GM19467 (cell line): ENCODE results near the gene EIF1AX.
"Not testable (repeated sequence)": the region's sequence is repeated elsewhere in the genome, so short reads cannot be mapped to it uniquely, and the experiment has no call there.

Experiments used
- ATAC-seq: cut with Tn5 transposase; IDR thresholded peaks from one replicate; pipeline ENCODE4 v1.9.1; 2021; ENCODE audit warnings: mild to moderate bottlenecking, moderate library complexity; ENCODE audit not compliant: unreplicated experiment

EIF1AX gene

DNA sequence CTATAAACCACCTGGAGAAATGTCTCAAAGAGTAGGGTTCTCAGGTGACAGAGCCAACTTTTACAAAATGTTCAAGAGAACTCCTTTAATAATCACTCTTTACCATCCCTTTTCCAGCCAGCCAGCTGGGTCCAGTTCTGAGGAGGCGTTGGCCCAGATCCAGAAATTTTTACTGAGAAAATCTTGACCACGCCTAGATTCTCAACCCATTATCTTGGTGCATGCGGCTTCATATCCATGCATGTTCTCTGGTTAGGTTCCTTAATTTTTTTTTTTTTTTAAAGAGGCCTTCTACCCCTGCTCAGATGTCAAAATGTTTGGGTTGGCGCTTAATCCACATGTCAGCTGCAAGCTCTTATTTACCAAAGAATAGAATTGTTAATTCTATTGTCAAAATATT, 13.0 kb downstream of the EIF1AX start:
- no peak for ATAC-seq

DNA sequence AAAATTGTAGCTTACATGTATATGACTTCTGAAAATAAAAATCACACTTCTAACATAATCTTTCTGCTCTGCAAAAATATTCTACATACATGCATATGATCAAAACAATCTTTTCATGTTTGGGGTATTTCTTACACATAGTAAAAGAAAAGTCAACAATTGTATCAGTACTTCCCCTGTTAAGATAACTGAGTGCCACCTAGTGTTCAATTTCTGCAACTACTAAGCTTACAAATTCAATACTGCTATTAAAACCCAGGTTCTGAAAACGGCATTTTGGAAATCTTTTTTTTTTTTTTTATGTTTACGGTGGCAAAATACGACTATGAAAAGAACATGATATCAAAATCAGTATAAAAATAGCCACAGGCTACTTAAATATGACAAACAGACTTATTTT, 14.2 kb downstream of the EIF1AX start:
- ATAC-seq: peak; percentile 48

DNA sequence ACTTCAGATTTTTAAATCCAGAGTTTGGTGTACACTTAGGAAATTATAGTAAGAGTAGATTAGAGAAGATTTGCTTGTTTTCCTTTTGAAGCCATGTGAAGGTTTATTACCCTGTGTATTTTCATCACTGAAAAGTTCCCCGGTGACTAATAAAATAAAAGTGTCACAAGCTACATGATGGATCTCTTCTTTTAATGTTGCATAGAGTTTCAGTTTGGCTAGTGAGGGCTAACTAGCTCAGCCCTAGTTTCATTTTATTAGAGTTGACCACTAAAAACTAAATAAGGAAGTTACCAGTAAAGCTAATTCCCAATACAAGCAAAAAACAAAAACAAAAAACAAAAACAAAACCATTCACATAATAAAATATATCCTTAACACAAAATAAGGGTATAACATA, 14.8 kb downstream of the EIF1AX start:
- not testable (repeated sequence) for ATAC-seq

DNA sequence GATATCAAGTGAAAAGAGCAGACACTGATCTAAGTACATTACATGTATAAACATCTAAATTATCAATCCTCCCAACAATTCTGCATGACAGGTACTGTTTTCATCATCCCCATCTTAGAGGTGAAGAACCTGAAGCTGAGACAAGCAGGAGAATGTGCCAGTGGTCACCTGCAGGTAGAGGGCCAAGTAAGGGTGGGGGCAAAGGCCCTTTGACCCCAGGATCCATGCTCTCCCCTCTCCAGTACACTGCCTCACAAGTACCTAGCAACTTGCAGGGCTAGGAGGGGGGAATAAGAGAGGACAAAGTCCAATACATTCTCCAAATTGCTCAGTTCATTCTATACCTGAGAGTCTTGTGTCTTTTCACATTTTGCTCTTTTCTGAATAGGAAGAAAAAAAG, 16.7 kb downstream of the EIF1AX start:
- no peak for ATAC-seq

DNA sequence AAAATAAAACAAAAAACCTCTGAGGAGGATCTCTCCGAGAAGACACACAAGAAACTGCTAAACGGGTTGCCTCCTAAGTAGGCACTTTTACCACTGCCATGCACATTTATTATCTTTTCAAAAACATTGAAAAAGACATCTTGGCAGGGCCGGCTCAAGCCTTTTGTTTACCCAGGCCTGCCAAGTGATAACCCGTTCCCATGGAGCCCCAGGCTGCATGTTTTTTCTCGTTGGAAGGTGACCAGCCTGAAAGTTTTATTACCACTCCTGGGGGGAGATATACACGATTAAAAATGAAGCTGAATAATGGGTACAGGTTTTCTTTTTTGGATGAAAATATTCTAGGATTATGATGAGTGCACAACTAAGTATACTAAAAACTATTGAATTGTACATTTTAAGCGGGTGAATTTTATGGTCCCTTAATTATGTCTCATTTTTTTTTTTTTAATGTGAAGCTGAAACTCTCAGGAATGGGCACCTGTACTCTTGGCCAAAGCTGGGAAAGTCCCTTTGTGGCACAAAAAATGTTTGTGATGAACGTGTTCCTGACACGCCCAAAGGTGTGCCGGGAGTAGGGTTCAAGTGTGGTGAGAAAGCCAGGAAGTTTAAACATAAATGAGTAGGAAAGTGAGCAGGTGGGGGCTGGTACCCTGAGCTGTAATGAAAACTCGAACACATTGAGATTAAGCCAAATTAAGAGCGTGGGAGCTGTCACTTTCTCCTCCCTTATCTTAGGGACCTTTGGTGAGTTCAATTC, 23.4 kb downstream of the EIF1AX start:
- no peak for ATAC-seq

DNA sequence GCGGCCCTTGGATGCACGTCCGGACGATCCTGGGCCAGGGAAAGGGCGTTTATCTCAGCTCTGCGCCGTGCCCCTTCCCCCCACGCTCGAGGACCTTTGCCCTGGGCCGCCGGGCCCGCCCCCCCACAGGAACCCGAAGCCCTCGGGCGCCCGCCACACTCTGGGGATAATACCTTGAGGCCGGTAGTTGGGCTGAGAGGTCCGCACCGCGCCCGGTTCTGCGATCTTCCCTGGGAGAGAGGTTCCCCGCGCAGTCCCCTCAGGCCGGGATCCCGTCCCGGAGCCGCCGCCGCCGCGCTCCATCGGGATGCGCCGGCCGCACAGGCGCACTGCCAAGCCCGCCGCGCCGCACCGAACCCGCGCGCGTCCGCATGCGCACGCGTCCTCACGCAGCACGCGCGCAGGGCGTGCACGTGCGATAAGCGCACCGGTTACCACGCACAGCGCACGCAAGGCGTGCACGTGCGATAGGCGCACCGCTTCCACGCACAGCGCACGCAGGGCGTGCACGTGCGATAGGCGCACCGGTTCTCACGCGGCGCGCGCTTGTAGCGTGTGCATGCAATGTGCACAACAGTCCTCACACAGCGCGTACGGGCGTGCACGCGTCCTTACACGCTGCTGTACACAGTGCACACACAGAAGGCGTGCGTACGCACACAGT, 24.9 kb downstream of the EIF1AX start, which contains the start of gene MAP7D2:
Gene MAP7D2, minus strand, starts transcription at position 331 of the 664 bp plus-strand sequence. Its CDS starts 28 bp downstream, at position 303.
- no peak for ATAC-seq

DNA sequence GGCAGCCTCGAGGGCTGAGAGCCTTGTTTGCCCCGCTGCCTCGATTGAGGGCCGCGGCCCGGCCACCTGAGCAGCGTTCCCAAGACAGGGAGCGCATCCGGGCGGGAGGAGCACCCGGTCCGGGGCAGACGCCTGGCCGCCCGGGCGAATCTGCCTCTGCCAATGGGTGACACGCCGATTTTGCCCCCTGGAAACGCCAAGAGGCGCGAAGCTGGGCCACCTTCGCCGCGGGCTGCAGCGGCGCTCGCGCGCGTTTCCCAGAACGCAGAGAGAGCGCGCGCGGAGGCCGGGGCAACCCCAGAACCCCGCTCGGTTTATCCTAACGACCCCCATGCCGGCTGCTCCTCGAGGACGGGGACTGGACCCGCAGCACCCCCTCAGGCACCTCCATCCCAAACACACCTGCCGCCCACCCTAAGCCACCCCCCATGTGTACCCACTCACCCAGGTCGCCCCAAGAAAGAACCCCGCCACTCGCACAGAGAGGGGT, 25.5 kb downstream of the EIF1AX start:
- no peak for ATAC-seq

DNA sequence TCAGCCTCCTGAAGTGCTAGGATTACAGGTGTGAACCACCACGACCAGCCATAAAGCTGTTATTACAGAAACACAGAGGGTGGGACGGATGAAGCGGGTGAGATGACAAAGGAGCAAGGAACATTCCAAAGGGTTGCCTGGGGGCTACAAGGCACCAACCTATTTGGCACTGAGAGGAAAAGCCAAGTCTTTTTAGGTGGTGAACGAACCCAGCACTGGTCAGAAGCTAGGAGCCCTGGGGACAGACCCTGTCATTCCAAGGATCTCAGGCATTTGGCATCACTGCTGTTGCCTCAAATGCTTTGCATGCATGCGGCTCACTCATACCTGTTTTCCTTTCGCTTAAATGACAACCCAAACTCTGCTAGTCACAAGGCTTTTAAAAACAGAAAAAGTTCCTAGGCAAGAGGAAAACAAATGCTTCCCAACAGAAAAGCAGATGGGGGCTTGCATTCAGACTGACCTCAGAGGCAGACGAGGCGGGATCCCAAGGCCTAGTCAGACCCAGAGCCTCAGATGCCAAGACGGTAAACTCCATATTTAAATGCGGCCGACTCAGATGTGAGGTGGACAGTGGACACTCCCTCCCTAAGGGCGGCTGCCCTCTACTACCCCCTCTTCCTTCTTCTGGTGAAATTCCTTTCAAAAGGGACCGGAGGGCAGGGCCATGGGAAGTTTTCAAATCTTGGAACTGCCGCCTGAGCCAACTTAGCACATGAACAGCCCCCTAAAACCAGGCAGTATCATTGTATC, 29.4 kb downstream of the EIF1AX start:
- ATAC-seq: no peak

DNA sequence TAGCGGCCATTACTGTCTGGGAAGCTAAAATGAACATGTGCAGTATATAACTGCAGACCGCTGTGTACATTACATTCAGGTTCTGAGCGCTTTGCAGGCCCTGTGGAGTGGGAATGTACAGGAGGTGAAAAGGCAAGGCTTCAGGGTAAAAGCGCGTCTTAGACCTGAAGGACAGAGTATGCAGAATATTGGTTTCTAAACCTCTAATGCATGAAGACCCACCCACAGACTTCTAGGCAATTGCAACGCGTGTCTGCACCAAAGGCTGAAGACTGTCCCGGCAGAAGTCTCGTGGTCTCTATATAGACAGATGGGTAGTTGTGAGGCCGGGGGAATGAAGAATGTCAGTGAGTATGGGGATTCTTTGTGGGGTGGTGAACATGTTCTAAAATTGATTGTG, 30.4 kb downstream of the EIF1AX start:
- no peak for ATAC-seq

DNA sequence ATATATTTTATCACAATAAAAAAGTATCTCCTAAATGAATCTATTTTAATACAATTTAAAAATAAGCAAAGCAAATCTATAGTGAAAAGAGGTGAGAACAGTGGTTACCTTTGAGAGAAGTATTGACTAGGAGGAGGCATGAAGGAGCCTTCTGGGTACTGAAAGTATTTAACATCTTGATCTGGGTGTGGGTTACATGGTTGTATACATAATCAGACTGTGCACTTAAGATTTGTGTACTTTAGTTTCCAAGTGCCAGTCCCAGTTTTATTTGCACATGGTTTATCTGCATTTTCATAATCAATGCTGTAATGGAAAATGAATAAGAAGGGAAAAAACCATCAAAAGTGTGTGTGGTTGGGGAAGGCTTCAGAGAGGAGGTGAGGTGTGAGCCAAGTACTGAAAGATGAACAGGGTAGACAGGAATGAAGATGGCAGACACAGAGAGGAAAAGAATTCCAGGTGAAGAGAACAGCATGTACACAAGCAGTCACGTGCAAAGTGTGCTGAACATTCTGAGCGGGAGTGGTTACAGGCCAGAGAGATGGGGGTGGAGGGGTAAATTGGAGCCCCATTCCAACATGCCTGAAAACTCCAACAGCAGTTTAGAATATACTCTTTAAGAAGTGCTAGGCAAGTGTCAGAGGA, 39.6 kb downstream of the EIF1AX start:
- no peak for ATAC-seq

DNA sequence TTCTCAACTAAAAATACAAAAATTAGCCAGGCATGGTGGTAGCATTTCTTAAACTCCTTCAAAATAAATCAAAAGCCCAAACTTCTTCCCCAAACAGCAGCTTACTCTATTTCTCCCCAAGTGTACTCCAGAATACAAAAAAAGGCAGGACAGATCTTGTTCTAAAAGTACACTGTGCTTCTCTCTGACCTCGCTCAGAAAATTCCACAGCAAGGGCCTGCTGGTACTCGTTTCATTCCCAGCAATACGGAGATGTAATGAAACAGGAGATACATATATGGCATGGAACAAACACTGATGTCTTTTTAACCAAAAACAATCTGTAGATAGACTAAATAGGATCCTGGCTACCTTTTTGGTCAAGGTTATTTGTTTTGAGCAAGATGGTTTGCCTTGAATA, 50.1 kb downstream of the EIF1AX start:
- ATAC-seq: no peak

DNA sequence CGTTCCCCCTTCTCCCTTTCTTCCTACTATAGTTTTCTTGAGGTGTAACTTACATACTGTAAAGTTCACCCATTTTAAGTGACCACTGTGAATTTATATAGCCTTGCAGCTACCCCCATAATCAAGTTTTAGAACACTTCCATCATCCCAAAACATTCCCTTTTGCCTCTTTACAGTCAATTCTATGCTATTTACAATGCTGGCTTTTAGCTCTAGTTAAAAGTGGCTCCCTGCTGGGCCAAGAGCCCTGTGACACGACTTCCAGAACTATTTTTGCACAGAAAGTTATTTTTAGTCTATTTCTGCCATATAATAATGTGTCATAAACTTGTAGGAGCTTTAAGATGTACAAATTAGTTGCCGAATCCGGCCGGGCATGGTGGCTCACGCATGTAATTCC, 51.8 kb downstream of the EIF1AX start:
- ATAC-seq: no peak

DNA sequence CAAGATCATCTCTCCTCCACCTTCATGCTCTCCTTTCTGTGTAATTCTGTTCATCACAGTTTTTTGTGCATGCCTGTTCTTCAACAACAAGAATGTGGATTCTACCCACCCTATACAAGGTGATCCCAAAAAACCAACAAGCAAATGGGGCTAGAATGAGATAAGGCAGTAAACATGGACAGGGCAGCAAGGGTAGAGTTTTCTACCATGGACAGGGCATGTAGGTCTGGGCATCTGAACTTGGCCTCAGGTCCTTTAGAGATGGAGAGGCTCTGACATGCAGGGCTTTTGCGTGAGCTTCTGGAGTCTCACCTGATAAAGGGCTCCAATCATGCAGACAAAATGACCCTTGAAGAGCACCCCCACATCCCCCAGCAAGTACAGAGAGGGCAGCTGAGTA, 61.4 kb downstream of the EIF1AX start:
- ATAC-seq: no peak
